Fibroblast of the aortic adventitia (primary cell): ENCODE data around the gene NPEPL1. TPM values are rescaled to one million over a fixed set of nuclear protein-coding genes. Genes with fewer than 3 reads are reported as not detected.

ENCODE experiments used
- DNase-seq: peaks from one replicate; pipeline ENCODE4 v3.0.0-alpha.2; 2010; ENCODE audit warnings: low read depth
- H3K4me3 ChIP-seq: 2 replicates; pipeline ENCODE4 v1.5.1; 2011; ENCODE audit warnings: low read depth, mild to moderate bottlenecking, control low read depth, low read length, moderate library complexity
- total RNA-seq: library from RNA; depleted of rRNA; stranded (reverse); fragments of >200 nt; gene quantifications from 2 replicates; pipeline ENCODE4 v1.2.3, GENCODE V29; 2012; ENCODE audit warnings: low replicate concordance
- TF ChIP-seq, protein P1 (sequence below): IDR thresholded peaks from 2 replicates; pipeline ENCODE4 v1.5.1; 2011; ENCODE audit warnings: mild to moderate bottlenecking, low read length, control low read depth, inconsistent platforms; ENCODE audit not compliant: insufficient read depth

The NPEPL1 gene
- total RNA-seq, 1 donor, result 24.5 TPM

DNA sequence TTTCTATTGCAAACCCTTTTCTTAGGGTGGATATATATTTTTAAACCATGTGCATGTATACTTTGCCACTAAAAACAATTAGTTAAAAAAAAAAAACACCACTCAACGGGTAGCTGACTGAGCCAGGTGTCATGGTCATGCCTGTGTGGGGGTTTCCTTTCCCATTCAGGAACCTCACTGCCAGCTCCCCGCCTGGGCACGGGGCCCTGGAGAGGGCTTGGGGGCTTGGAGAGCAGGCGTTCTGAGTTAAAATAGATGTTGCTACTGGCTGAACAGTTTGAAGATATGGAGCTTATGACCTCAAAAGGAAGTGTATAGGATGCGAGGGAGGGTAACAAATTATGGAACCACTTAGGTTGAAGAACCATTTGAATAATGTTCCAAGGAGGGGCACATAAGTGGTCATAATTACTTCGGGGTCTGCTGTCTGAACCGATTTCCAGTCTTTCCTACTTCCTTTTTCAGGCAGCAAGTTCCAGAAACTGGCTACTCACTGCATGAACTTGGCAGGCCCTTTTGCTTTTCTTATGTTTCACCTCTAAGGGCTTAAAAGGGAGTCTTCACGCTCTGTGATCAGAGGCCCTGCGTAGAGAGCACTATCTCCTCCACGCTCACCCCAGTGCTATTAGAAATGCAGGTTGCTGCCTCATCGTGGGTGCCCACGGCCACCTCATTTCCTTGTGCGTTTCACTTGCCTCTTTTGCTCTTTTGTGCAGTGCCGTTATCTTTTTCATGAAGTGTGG lies 31.6 kb upstream of the NPEPL1 start:
- peak; percentile 39 for DNase-seq
- TF ChIP-seq, protein P1, sequence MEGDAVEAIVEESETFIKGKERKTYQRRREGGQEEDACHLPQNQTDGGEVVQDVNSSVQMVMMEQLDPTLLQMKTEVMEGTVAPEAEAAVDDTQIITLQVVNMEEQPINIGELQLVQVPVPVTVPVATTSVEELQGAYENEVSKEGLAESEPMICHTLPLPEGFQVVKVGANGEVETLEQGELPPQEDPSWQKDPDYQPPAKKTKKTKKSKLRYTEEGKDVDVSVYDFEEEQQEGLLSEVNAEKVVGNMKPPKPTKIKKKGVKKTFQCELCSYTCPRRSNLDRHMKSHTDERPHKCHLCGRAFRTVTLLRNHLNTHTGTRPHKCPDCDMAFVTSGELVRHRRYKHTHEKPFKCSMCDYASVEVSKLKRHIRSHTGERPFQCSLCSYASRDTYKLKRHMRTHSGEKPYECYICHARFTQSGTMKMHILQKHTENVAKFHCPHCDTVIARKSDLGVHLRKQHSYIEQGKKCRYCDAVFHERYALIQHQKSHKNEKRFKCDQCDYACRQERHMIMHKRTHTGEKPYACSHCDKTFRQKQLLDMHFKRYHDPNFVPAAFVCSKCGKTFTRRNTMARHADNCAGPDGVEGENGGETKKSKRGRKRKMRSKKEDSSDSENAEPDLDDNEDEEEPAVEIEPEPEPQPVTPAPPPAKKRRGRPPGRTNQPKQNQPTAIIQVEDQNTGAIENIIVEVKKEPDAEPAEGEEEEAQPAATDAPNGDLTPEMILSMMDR, result no peak
- H3K4me3 ChIP-seq, result no peak overlapping the region

DNA sequence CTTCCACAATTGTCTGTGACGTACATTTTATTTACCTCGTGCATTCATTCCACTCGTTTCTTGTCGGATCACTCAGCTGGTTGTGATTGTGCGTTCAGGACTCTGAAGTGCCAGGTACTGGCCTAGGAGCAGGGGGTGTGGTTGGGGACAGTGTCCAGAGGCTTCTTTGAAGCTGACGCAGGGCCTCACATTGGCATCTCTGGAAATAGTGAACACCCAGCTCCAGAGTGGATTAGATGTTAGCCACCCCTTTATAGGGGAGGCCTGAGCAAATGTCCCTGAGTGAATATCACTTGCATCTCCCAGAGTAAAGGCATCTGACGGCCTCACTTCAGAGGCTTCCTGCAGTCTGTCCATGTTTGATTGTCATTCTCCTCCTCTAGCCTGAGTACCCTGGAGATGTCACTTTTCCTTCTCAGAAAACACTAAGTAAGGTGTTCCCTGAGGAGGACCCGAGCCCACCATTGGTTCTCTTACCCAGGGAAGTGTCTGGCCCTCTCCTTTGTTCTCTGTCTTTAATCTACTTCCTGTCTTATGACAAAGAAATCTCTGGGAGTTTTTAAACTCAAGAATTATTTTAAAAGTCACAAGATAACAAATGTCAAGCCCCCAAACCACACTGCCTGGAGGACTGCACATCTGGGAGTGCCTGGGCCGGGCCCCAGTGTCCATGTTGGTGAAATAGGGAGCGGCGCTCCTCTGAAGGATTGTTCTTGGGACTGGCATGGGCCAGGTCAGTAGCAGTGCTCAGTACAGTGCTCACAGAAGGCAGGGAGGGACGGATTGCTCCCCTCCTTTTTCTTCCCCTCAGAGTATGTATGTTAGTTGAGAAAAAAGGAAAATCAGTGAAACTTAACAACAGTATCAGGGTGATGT lies 30.8 kb upstream of the NPEPL1 start:
- TF ChIP-seq, protein P1, result no peak
- no peak overlapping the region for H3K4me3 ChIP-seq
- no peak for DNase-seq

DNA sequence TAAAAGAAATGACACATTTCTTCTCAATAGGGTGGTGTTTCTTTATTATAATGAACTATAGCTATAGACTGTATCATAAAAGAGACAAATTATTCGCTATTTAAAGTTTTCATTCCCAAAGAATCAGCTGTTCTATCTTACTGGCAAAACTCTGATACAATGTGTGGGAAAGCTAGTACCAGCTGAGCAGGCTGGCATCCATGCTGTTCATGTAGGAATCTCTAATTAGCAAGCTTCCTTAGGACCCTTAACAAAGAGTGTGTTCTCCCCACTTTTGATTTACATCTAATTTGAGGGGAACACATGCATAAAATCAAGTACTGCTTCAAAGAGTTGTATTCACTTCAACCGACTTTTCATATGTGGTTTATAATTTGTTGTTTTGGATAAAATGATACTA lies 28.3 kb upstream of the NPEPL1 start:
- no peak overlapping the region for H3K4me3 ChIP-seq
- DNase-seq, result no peak
- TF ChIP-seq, protein P1, result no peak

DNA sequence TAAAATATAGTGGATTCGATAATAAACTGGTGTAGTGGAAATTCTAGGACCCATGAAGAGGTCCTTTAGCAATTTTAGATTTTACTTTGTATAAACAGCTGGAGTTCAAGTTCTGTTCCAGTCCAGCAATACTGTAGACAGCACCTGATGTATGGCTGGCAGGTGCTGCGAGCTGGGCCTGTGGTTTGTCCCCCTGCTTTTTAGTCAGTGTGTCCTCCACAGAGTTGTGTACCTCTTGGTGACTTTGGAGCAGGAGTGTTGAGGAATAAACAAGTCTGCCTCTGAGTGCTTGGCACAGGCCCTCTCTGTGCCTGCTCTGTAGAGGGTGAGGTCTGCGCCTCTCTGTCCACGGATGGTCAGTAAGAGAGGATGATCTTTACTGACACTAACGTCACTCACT lies 27.7 kb upstream of the NPEPL1 start:
- no peak overlapping the region for H3K4me3 ChIP-seq
- TF ChIP-seq, protein P1, result no peak
- no peak for DNase-seq

DNA sequence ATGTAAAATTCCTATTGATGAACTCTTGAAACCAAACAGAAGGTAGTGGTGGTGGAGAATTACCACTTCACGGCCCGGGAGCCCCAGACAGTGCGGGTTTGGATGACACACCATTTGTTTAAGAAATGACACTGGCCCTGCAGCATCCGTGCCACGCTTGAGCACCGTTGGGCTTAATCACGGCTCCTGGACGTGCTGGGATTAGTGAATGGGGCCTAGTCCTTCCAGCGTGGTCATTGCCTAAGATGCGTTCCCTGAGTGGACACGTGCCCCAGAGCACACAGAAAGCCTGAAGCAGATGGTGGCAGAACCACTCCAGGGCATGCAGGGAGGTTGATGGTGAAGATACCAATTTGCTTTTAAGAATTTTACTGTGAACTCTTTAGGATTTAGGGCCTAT lies 27.0 kb upstream of the NPEPL1 start:
- no peak overlapping the region for H3K4me3 ChIP-seq
- TF ChIP-seq, protein P1, result no peak
- DNase-seq, result no peak

DNA sequence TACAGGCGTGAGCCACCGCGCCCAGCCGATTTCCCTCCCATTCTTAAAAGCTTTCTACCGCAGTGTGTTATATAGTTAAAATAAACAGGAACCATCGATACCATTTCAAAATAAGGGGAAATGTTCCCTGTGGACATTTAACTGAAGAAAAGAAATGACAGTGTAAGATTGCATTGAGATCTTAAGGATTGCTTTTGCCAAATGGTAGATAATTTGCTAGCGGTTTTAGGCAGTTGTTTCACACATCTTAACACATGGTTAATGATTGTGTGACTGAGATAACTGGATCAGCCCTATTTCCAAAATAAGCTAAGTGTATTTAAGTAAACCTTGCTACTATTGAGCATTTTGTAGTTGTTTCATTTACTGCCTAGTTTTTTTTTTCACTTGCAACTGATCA lies 25.9 kb upstream of the NPEPL1 start:
- DNase-seq, result no peak
- H3K4me3 ChIP-seq, result no peak overlapping the region
- TF ChIP-seq, protein P1, result no peak
